ENCODE results near the gene FLT3.

FLT3 gene

GRCh38 chr13:28052945-28053344, 47.4 kb downstream of the FLT3 start:
- no peaks in the 10 kb centered on the region for H3K27me3 ChIP-seq
- no peaks in the 10 kb centered on the region for H4K20me1 ChIP-seq
- H3K4me3 ChIP-seq: no peak overlapping the region
- H3K36me3 ChIP-seq: no peaks in the 10 kb centered on the region
- H3K4me2 ChIP-seq: no peak overlapping the region
- no peak overlapping the region for H3K27ac ChIP-seq
- TF ChIP-seq Cebpa-rat (IDR thresholded peaks at IDR 0.05): no peak
- H3K9ac ChIP-seq: no peak overlapping the region
- no peaks in the 10 kb centered on the region for H3K9me3 ChIP-seq (replicated peaks in 1 of 11)
- H3K4me1 ChIP-seq: peaks cover 24 to 32% (median 28%) of the 10 kb centered on the region in 10 experiments

DNA sequence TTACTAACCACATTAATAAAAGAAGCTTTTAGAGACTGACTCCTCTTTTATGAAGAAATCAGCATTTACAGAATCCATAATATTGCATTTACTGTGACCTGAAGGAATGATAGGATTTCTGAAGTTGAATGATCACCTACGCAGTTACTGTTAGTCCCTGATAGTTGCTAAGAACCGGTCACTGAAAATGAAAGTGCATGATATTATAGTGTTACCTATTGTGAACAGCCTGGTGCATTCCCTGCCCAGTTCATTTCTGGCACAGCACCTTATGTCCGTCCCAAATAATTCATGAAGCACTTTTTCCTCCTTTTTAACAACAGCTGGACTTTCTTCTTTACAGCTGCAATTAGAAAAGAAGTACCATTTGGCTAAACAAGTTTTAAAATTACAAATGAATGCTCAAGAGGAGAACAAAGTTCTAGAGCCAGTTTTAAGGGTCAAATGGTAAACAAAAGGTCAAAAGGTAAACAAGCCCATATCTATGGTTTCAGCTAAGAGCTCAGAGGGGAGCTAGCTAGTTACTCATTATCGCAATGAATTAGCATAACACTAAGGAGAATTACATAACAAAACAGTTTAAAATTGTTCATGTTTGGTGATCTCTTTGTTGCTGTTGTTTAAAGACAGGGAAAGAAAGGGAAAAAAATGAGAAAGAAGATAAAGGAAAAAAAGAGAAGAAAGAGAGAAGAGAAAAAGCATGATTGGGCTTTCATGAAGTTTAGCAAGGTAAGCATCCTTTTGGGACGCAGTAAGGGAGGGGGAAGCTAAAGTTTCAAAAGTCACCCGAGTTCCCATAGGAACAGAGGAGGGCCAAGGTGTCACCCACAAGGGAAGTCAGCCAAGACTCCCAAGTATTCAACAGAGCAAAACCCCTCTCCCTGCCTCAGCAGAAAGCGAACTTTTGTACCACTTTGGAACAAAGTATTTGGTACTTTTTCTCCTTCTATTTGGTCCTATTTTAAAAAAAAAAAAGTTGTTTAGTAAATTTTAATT, 50.2 kb downstream of the FLT3 start:
- Histone ChIP-seq H3K36me3 (no peaks in the 10 kb centered on the region), H4K20me1 (no peaks in the 10 kb centered on the region), H3K4me1 (peaks cover under 1 to 19% (median 9%) of the 10 kb centered on the region in 10 experiments; a peak in 19 of 20 replicates), H3K4me3 (no peak overlapping the region), H3K9ac (no peak overlapping the region), H3K4me2 (no peak overlapping the region), H3K9me3 (replicated peaks in 1 of 11) (no peaks in the 10 kb centered on the region), H3K27me3 (no peaks in the 10 kb centered on the region), H3K27ac (no peak overlapping the region)
- TF ChIP-seq Cebpa-rat (IDR thresholded peaks at IDR 0.05): no peak

- H3K27me3 ChIP-seq: no peaks in the 10 kb centered on the region
- H3K27ac ChIP-seq: no peak overlapping the region
- H3K4me2 ChIP-seq: no peak overlapping the region
- H3K9me3 ChIP-seq (replicated peaks in 1 of 11): no peaks in the 10 kb centered on the region
- H4K20me1 ChIP-seq: no peaks in the 10 kb centered on the region
- no peak for TF ChIP-seq Cebpa-rat (IDR thresholded peaks at IDR 0.05)
- H3K9ac ChIP-seq: no peak overlapping the region
- H3K4me1 ChIP-seq: peaks cover 0 to 15% (median 5%) of the 10 kb centered on the region in 10 experiments; a peak in 10 of 20 replicates
- no peak overlapping the region for H3K4me3 ChIP-seq
- H3K36me3 ChIP-seq: no peaks in the 10 kb centered on the region
These were observed 51.2 kb downstream of the FLT3 start for GRCh38 chr13:28049215-28049614.

- Histone ChIP-seq H3K4me2 (no peak overlapping the region), H3K4me3 (no peak overlapping the region), H3K9me3 (replicated peaks in 1 of 11) (no peaks in the 10 kb centered on the region), H3K9ac (no peak overlapping the region), H3K4me1 (peaks cover 0 to 19% (median 6%) of the 10 kb centered on the region in 10 experiments; a peak in 10 of 20 replicates), H3K36me3 (no peaks in the 10 kb centered on the region), H4K20me1 (no peaks in the 10 kb centered on the region), H3K27ac (no peak overlapping the region), H3K27me3 (no peaks in the 10 kb centered on the region)
- no peak for TF ChIP-seq Cebpa-rat (IDR thresholded peaks at IDR 0.05)
These were observed 51.6 kb downstream of the FLT3 start for GRCh38 chr13:28048768-28049167.

DNA sequence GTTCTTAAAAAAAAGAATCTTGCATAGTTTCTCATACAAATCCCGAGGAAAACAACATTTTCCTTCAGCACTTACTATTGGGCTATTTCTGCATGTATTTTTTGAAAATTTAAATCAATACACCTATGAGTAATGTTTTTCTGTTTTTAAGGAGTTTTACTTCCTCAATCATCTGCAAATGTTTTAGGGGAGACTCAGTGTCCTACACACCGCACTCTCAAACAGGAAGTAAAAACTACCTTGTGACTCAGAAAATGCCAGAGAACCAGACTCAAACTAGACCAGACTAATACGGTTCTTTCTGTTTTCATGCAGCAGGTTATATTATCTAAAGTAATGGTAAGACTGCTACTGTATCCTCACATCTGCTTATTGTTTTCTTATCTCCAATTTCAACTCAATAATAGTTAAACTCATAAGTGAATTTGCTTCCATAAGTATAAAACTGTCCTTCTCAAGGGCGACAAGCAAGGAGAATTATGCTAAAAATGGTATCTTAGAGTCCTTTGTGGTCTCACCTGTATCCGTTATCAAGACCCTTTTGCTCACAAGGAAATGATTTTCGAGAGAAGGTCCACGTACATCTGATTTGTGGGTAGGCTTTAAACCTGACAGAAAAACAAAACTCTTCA, 52.5 kb downstream of the FLT3 start:
- peak overlapping the region in 3 of 11 experiments; percentile 5 to 56 (median 10); a peak in 3 of 22 replicates for H3K27ac ChIP-seq

DNA sequence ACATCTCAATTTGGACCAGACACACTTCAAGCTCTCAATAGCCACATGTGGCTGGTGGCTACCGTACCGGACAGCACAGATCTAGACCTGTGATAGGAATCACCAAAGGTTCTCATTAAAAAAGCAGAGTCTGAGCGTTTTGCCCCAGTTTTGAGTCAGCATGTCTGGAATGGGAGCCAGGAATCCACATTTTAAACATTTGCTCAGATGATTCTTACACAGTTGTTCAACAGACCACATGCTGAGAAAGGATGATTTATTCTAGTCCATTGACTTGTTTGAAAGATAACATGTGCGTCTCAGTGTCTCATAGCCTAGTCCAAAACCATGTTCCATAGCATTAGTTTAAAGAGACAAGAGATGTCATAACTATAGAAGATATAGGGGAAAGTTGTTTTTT, 53.4 kb downstream of the FLT3 start:
- Histone ChIP-seq H3K4me2 (peak overlapping the region in 3 of 11 experiments; percentile 46 to 59 (median 56); a peak in 5 of 22 replicates), H3K9me3 (replicated peaks in 1 of 11) (no peaks in the 10 kb centered on the region), H3K27ac (peak overlapping the region in 3 of 11 experiments; percentile 5 to 56 (median 8); a peak in 2 of 22 replicates), H4K20me1 (no peaks in the 10 kb centered on the region), H3K36me3 (no peaks in the 10 kb centered on the region), H3K4me3 (no peak overlapping the region), H3K4me1 (peaks cover 0 to 33% (median 18%) of the 10 kb centered on the region in 10 experiments; a peak in 14 of 20 replicates), H3K9ac (no peak overlapping the region), H3K27me3 (no peaks in the 10 kb centered on the region)
- TF ChIP-seq Cebpa-rat (IDR thresholded peaks at IDR 0.05): no peak

More for the DNA sequence above, 52.5 kb downstream of the FLT3 start:
- H3K27me3 ChIP-seq: no peaks in the 10 kb centered on the region
- H3K36me3 ChIP-seq: no peaks in the 10 kb centered on the region
- no peak overlapping the region for H3K4me3 ChIP-seq
- peaks cover 0 to 28% (median 14%) of the 10 kb centered on the region in 10 experiments; a peak in 14 of 20 replicates for H3K4me1 ChIP-seq
- no peaks in the 10 kb centered on the region for H4K20me1 ChIP-seq
- no peaks in the 10 kb centered on the region for H3K9me3 ChIP-seq (replicated peaks in 1 of 11)
- H3K9ac ChIP-seq: no peak overlapping the region
- peak overlapping the region in 4 of 11 experiments; percentile 44 to 59 (median 51); a peak in 7 of 22 replicates for H3K4me2 ChIP-seq
- no peak for TF ChIP-seq Cebpa-rat (IDR thresholded peaks at IDR 0.05)

DNA sequence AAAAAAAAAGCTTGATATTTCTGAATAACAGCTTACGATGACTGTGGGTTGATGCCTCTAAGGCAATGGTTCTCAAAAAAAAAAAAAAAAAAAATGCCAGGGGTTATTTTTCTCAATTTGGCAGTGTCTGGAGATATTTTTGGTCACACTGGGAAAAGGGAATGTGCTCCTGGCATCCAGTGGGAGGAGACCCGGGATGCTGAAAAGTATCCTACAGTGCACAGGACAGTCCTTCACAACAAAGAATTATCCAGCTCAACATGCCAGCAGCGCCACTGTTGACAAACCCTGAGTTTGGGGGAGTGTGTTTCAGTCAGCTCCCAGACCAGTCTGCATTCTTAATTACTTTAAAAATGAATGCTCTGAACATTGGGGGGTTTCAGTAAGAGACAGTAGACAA, 54.5 kb downstream of the FLT3 start:
- Histone ChIP-seq H3K27me3 (no peaks in the 10 kb centered on the region), H3K4me1 (peaks cover 6 to 41% (median 24%) of the 10 kb centered on the region in 10 experiments), H3K4me3 (no peak overlapping the region), H3K9ac (no peak overlapping the region), H3K36me3 (no peaks in the 10 kb centered on the region), H3K27ac (no peak overlapping the region), H3K4me2 (no peak overlapping the region), H3K9me3 (replicated peaks in 1 of 11) (no peaks in the 10 kb centered on the region), H4K20me1 (no peaks in the 10 kb centered on the region)
- TF ChIP-seq Cebpa-rat (IDR thresholded peaks at IDR 0.05): no peak

GRCh38 chr13:28044608-28045007, 55.8 kb downstream of the FLT3 start:
- H3K4me1 ChIP-seq: peaks cover 10 to 48% (median 28%) of the 10 kb centered on the region in 10 experiments
- no peak overlapping the region for H3K4me2 ChIP-seq
- H3K4me3 ChIP-seq: no peak overlapping the region
- H3K27ac ChIP-seq: no peak overlapping the region
- no peaks in the 10 kb centered on the region for H3K36me3 ChIP-seq
- H4K20me1 ChIP-seq: no peaks in the 10 kb centered on the region
- no peak overlapping the region for H3K9ac ChIP-seq
- peaks cover 0 to 3% (median 0%) of the 10 kb centered on the region in 11 experiments; a peak in 1 of 22 replicates for H3K9me3 ChIP-seq (replicated peaks in 1 of 11)
- no peak for TF ChIP-seq Cebpa-rat (IDR thresholded peaks at IDR 0.05)
- H3K27me3 ChIP-seq: no peaks in the 10 kb centered on the region

GRCh38 chr13:28043224-28043623, 57.2 kb downstream of the FLT3 start:
- TF ChIP-seq Cebpa-rat (IDR thresholded peaks at IDR 0.05): no peak
- Histone ChIP-seq H3K36me3 (no peaks in the 10 kb centered on the region), H3K9ac (no peak overlapping the region), H3K27ac (peak overlapping the region in 2 of 11 experiments; percentile 18 to 38; a peak in 1 of 22 replicates), H3K4me3 (no peak overlapping the region), H4K20me1 (no peaks in the 10 kb centered on the region), H3K4me2 (peak overlapping the region in 6 of 11 experiments; percentile 28 to 56 (median 44); a peak in 12 of 22 replicates), H3K9me3 (replicated peaks in 1 of 11) (peaks cover 0 to 7% (median 0%) of the 10 kb centered on the region in 11 experiments; a peak in 2 of 22 replicates), H3K4me1 (peaks cover 10 to 47% (median 30%) of the 10 kb centered on the region in 10 experiments), H3K27me3 (no peaks in the 10 kb centered on the region)
